Measurements from ENCODE around the gene FOXK1.

- TF ChIP-seq POLR2A (IDR thresholded peaks at IDR 0.05; ENCODE audit: low read depth, low read length) = no peak
- no peak for TF ChIP-seq TAF1 (IDR thresholded peaks at IDR 0.05; ENCODE audit: borderline replicate concordance, low read depth, low read length)
Measured at GRCh38 chr7:4641091-4641666, 40.9 kb upstream of the FOXK1 start.
